Lung (tissue), 12 donors: ENCODE measurements around the gene INSC. TPM values are rescaled to one million over a fixed set of nuclear protein-coding genes. Genes with fewer than 3 reads are reported as not detected.
A peak's percentile ranks its signal among the peaks of the same experiment; 100 is the strongest.

ENCODE experiments used
- ATAC-seq: fragments of 200-7000 bp; cut with Tn5 transposase; one replicate; pipeline ENCODE4 v1.9.1; 2020; ENCODE audit warnings: moderate number of reproducible peaks; ENCODE audit not compliant: insufficient read depth, low FRiP score
- DNase-seq, 3 donors: peaks; one replicate each; pipeline ENCODE4 v3.0.0-alpha.2; 2013 to 2017
- H3K27ac ChIP-seq, 2 donors: one replicate each; pipeline ENCODE4 v1.5.1; 2013; ENCODE audit warnings: mild to moderate bottlenecking in 2 of 2, moderate library complexity in 2 of 2, control low read depth in 1 of 2, inconsistent platforms in 1 of 2, low read depth in 1 of 2, low read length in 1 of 2
- H3K27me3 ChIP-seq, 3 donors: one replicate each; pipeline ENCODE4 v1.5.1; 2013; ENCODE audit warnings: low read length in 2 of 3; ENCODE audit not compliant: control insufficient read depth in 3 of 3, insufficient read depth in 3 of 3
- H3K36me3 ChIP-seq, 4 donors: one replicate each; pipeline ENCODE4 v1.5.1; 2013; ENCODE audit warnings: low read length in 4 of 4, mild to moderate bottlenecking in 1 of 4, moderate library complexity in 1 of 4; ENCODE audit not compliant: control insufficient read depth in 4 of 4, insufficient read depth in 4 of 4
- H3K4me1 ChIP-seq, 5 donors: one replicate each; pipeline ENCODE4 v1.5.1; 2013; ENCODE audit warnings: low read length in 5 of 5, mild to moderate bottlenecking in 2 of 5, moderate library complexity in 1 of 5; ENCODE audit not compliant: control insufficient read depth in 5 of 5, insufficient read depth in 5 of 5
- H3K4me3 ChIP-seq: one replicate; pipeline ENCODE4 v1.5.1; 2013; ENCODE audit warnings: mild to moderate bottlenecking, control low read depth, moderate library complexity
- H3K9ac ChIP-seq, 2 donors: one replicate each; pipeline ENCODE4 v1.5.1; 2013; ENCODE audit warnings: low read length in 2 of 2, control low read depth in 1 of 2; ENCODE audit not compliant: insufficient read depth in 1 of 2
- H3K9me3 ChIP-seq, 4 donors: one replicate each; pipeline ENCODE4 v1.5.1; 2013; ENCODE audit warnings: low read length in 3 of 4, mild to moderate bottlenecking in 1 of 4, moderate library complexity in 1 of 4; ENCODE audit not compliant: control insufficient read depth in 4 of 4, insufficient read depth in 3 of 4
- WGBS, 2 donors: extraction: QIAGEN DNeasy Blood & Tissue Kit; methylation state at CpG; one replicate each; pipeline ENCODE4 v1.1.7; 2013; 5-methylcytosine and 5-hydroxymethylcytosine counted together
- polyA plus RNA-seq, 2 donors: library from polyadenylated mRNA; stranded (reverse); fragments of 200-250 nt; gene quantifications; one replicate each; pipeline ENCODE4 v1.2.1, GENCODE V29; 2013
- total RNA-seq, 2 donors: library from RNA; depleted of rRNA in 1 of 2; stranded (reverse); fragments of >200 nt in 1 of 2; gene quantifications; one replicate each; pipeline ENCODE4 v1.2.1, GENCODE V29; 2014 to 2021
- TF ChIP-seq, protein P1 (sequence below): IDR thresholded peaks from 2 replicates; pipeline ENCODE4 v1.5.1; 2012; ENCODE audit warnings: mild to moderate bottlenecking; ENCODE audit errors: control extremely low read depth, extremely low read depth
- donor health status: control.
- donor health status: control.
- donor health status: Bipolar disorder and iron deficiency.
- donor health status: healthy.
- donor health status: DM: yes; HTN: yes; CAD: no.

The INSC gene
- total and polyA plus RNA-seq, 4 donors: 0.49 to 0.91 (median 0.73) TPM

DNA sequence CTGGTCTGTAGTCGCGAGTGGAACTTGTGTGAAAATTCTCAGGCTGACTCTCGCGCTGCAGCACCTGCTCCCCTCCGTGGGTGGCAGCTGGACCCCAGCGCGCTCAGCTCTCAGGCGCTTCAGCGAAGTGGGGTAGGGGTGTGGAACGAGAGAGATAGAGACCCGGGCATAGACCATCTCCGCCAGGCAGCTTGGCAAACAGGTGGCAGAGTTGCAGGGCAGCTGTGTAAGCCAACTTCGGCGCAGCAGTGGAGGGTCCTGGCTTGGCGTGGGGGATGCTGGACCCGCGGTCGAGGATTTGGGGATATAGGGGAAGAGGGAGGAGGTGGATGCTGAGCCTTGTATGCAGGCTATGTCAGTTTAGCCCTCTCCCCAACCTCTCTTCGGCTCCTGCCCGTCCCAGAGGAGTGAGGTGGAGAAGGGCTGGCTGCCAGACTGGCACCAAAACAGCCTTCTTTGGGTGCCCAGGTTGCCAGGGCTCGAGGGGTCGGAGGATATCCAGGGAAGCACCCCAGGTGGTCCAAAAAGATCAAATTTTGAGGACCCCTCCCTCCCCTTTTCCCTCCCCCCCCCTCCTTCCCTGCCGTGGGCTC lies 42.1 kb upstream of the INSC start:
- TF ChIP-seq, protein P1, sequence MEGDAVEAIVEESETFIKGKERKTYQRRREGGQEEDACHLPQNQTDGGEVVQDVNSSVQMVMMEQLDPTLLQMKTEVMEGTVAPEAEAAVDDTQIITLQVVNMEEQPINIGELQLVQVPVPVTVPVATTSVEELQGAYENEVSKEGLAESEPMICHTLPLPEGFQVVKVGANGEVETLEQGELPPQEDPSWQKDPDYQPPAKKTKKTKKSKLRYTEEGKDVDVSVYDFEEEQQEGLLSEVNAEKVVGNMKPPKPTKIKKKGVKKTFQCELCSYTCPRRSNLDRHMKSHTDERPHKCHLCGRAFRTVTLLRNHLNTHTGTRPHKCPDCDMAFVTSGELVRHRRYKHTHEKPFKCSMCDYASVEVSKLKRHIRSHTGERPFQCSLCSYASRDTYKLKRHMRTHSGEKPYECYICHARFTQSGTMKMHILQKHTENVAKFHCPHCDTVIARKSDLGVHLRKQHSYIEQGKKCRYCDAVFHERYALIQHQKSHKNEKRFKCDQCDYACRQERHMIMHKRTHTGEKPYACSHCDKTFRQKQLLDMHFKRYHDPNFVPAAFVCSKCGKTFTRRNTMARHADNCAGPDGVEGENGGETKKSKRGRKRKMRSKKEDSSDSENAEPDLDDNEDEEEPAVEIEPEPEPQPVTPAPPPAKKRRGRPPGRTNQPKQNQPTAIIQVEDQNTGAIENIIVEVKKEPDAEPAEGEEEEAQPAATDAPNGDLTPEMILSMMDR: no peak
- H3K4me1 ChIP-seq: peaks cover 0 to 19% (median 9%) of the 10 kb centered on the region in 5 donors
- peaks cover 12 to 19% (median 19%) of the 10 kb centered on the region in 3 donors for H3K27me3 ChIP-seq
- WGBS, 2 donors: 78 to 80% methylated on average over 23 of the region's 23 CpGs
- no peak overlapping the region for H3K9ac ChIP-seq
- H3K4me3 ChIP-seq: no peak overlapping the region
- no peaks in the 10 kb centered on the region for H3K36me3 ChIP-seq
- DNase-seq (no peak), ATAC-seq (no peak)
- H3K27ac ChIP-seq: no peak overlapping the region
- peaks cover 0 to 12% (median 1%) of the 10 kb centered on the region in 4 donors for H3K9me3 ChIP-seq

DNA sequence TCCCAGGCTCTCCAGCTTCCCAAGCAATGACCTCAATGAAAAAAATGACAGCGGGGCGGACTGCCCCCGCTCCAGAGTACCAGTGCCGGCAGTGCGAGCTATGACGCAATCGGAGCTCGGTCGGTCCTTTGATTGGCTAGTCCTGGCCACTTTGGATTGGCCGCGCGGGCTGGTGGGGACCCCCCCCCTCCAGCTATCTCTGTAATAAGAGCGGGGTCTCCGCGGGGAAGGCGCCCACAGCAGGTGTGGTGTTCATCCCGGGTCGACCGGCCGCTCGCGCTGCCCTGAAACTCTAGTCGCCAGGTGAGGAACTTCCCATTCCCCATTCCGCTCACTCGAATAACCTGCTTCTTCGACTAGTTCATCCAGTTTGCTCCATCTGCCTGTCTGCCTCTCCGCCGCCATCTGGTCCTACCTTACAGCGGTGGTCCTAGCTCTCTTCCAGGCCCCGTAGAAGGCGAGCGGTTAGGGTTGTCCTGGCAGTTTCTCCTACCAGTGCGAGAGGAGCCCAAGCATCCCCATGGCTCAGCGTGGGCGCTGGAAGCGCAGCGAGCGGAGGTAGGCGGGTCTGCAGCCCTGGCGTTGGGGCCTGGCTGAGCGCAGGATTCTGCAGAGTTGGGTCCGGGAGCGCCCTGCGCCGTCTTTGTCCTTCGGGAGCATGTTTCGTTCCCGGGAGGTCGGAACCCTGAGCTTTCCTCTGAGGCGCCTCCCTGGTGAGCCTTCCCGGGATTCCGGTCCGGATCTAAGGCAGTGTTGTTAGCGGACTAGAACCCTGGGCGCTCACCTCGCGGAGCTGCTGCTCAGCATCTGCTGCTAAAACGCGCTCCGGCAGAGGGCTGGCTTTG lies 41.1 kb upstream of the INSC start, which contains the start of gene CALCB:
CALCB (plus strand) TSS at position 233 of the 845 bp plus-strand sequence. CDS start 1,126 bp downstream, outside the sequence.
- 2 to 3% methylated on average over 59 to 60 of the region's 60 CpGs for WGBS, 2 donors
- TF ChIP-seq, protein P1: no peak
- ATAC-seq: no peak
- no peak within 1 kb of the TSS for H3K4me3 ChIP-seq
- no peak within 1 kb of the TSS for H3K27ac ChIP-seq
- peaks cover 0 to 19% (median 9%) of the 10 kb centered on the region in 5 donors for H3K4me1 ChIP-seq
- peaks cover 12 to 24% (median 19%) of the 10 kb centered on the region in 3 donors for H3K27me3 ChIP-seq
- no peak within 1 kb of the TSS for H3K9ac ChIP-seq
- no peaks in the 10 kb centered on the region for H3K36me3 ChIP-seq
- peak; percentile 25 to 58 (median 45) for DNase-seq
- peaks cover 0 to 12% (median 1%) of the 10 kb centered on the region in 4 donors for H3K9me3 ChIP-seq

DNA sequence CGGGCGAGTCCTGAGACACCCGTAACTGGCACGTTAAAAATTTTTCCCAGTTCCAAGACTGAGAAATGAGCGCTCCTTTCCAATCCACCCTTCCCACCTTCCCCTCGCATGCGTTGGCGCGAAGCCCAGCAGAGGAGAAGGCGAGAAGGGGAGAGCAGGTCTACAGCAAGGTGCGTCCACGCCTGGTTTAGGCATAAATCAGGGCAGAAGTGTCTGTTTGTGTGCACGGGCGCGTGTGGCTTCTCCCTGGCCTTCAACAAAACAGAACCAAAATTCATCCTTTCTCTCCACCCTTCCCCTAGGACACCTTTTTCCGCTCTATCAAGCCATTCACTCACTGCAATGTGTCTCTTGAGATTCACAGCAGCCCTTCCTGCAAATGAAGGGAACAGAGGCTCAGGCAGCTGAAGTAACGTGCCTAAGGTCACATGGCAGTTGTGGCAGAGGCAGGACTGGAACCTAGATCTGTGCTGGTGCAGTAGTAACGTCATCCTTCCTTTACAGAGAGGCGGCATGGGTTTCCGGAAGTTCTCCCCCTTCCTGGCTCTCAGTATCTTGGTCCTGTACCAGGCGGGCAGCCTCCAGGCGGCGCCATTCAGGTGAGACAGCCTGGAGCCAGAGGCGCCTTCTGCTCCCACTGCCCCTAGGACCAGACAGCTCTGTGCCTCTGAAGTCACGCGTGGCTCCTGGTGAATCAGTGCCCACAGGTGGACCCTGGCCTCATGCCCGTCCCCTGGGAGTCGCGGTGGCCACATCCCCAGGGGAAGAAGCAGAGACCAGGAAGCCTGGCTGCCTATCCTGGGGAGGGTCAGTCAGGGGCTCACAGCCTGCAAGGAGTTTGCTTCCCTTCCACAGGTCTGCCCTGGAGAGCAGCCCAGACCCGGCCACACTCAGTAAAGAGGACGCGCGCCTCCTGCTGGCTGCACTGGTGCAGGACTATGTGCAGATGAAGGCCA lies 40.2 kb upstream of the INSC start:
- peaks cover 0 to 19% (median 9%) of the 10 kb centered on the region in 5 donors for H3K4me1 ChIP-seq
- WGBS, 2 donors: 4 to 5% methylated on average over 33 of the region's 33 CpGs
- DNase-seq (peak; percentile 81 to 86 (median 84)), ATAC-seq (peak; percentile 78)
- peaks cover 0 to 12% (median 0%) of the 10 kb centered on the region in 4 donors for H3K9me3 ChIP-seq
- H3K36me3 ChIP-seq: no peaks in the 10 kb centered on the region
- H3K27me3 ChIP-seq: peaks cover 12 to 27% (median 19%) of the 10 kb centered on the region in 3 donors
- H3K9ac ChIP-seq: no peak overlapping the region
- no peak overlapping the region for H3K27ac ChIP-seq
- TF ChIP-seq, protein P1: peak; percentile 65
- no peak overlapping the region for H3K4me3 ChIP-seq
